RPMI8226 (cell line): ENCODE measurements around the gene CHID1.

ENCODE experiments used
- DNase-seq: peaks from one replicate; pipeline ENCODE4 v3.0.0-alpha.2; 2015

The CHID1 gene

GRCh38 chr11:845872-846495 is 64.6 kb downstream of the CHID1 start:
- no peak for DNase-seq

DNA sequence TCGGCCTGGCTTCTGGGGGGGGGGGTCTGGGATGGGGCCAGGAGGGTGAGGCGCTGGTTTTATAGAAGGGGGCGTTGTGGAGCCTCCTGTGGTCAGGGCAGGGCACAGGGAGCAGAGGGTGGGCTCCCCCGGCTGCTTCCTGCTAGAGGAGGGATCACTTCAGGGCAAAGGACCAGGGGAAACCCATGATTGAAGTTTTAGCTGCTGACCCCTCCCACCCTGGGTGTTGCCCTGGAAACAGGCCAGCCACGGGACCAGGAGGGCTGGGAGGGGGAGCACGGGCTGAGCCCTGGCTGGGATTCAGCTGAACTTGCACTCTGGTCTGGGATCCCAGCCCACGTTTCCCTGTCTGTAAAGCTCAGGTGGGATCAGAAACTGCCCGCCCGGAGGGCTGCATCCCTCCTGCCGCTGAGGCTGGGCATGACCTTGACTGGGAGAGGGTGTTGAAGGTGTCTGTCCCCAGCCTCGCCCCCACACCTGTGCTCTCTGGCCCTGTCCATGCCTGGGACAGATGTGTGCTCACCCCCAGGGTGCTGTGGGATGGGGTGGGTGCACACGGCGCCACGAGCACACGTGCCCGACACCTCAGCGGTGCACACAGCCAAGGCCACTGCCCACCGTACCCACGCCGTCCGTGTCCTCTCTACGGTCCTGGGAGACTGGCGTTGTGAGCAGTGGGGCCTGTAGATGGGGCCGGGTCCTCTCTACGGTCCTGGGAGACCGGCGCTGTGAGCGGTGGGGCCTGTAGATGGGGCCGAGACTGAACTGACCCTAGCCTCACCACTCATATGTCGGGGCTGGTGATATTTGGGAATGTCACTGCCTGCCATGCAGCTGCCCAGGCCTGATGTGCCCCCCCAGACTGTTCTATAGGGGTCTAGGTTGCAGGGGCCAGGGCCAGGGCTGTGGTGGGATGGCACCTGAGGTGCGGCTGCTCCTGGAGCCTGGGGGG is 65.6 kb downstream of the CHID1 start:
- DNase-seq, result peak; percentile 85

DNA sequence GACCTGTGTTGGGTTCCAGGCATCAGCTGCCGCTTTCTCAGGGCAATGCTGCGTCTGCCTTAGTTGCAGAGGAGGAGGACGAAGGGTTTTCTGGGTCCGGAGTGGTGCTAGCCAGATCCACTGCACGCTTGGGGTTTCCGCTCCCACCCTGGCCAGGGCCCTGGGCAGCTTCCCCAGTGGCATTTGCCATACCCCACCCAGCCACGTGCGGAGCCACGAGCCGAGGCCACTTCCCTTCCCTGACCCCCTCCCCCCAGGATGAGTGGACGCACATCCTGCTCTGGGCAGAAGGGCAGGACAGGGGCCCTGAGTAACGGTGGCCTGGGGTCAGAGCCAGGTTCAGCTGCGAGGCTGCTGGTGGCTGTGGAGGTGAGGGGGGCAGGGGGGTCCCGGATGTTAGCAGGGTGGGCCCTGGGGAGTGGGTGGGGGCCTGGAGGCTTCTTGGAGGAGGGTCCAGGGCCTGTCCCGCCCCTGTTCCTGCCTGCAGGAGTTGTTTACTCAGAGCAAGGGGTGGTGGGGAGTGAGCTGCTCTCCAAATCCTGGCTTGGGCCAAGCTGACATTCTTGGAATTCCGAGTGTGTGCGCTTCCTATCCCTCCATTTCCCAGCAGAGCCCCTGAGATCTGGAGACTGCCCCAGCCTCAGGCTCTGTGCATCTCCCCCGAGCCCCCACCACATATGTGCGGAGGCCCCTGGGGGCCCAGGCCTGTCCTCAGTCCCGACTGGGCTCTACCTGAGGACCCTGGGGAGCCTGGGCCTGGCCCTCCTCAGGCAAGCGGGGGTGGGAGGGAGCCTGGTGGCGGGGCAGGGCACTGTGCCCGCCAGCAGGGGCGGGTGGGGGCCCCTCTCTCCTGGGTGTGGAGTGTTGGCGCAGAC is 66.6 kb downstream of the CHID1 start:
- DNase-seq, result peak; percentile 44

DNA sequence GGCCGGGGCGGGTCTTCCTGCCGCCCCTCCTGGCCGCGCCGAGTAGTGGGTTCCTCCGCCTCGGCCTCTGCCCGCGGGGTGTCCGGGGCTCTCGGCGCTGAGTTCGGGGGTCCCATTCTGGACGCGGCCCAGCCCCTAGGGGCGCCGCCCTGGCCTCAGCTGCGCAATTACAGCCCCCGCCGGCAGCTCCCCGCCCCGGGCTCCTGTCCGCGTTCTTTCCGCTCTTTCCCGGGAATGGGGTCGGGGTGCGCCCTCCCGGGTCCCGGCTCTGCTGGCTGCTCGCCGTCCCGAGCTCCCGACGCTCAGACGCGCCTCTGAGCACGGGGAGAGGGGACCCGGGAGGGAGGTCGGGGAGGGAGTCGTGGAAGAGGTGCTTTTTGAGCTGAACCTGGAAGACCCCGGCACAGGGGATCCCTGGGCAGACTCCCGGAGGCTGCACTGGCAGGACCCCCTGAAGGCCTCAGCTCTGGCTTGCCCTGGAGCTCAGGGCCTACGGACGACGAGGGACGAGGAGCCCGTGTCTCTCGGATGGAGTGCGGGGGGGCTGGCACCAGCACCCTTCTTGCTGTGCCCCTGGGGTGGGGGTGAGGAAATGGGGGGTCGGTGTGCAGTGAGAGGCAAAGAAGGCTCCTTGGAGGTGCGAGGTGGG is 67.4 kb downstream of the CHID1 start:
- no peak for DNase-seq

DNA sequence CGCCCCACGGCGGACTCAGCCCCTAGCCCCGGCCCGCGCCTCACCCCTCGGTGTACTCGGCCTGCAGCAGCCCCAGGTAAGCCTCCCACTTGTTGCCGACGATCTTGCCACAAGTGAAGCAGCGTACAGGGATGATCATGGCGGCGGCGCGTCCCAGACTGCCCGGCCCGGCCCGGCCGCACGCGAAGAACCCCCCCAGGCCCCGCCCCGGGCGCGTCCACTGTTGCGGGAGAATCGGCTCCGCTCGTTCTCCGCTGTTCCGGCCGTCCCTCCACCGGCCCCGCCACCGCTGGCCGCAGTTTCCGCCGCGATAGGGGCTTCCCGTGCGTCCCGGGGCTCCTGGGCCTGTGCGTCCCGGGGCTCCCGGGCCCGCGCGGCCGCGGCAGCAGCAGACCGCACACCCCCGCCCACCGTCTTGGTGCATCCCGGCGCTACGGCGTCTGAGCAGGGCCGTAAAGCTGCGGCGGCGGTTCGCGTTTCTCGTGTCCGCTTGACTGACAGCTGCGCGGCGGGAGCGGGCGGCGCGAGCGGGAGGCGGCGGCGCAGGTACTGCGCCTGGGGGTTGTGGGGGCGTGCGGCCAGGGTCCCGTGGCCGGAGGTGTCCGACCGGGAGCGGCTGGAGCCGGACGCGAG is 68.1 kb downstream of the CHID1 start, which contains the start of the genes POLR2L and TSPAN4:
POLR2L (minus strand) TSS at position 160 of the 633 bp plus-strand sequence; CDS start at position 139, 21 bp downstream.
TSPAN4 (plus strand) TSS at position 483 of the 633 bp plus-strand sequence. CDS start 7,453 bp downstream, outside the sequence.
- peak; percentile 93 for DNase-seq

GRCh38 chr11:841981-842369 is 68.6 kb downstream of the CHID1 start:
- no peak for DNase-seq

DNA sequence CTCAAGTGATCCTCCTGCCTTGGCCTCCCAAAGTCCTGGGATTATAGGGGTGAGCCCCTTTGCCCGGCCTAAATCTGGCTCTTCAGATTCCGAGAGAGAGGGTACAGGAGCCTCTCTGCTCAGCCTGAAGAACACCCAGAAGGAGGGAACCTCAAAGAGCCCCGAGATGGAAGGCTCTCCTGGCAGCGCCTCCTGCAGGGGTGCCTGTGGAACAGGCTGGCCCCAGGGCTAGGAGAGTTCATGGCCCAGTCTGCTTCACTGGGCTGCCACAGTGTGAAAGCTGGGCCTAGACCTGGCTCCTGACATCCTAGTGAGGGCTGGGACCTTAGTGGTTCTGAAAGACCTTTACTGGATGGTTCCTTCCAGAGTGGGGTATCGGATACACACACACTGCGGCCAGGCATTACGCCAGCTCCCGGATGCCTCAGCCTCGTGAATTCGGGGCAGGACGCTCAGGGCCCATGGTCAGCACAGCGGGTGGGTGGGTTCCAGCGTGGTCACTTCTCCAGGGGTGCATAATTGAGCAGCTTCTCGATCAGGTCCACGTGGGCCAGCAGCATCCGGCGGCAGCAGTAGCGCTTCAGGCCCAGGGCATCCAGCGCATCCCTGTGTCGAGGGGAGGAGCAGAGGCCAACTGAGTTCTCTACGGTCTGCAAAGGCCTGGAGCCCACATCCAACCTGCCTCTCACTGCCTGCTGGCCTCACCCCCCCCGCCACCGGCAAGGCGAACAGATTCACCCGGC is 70.6 kb downstream of the CHID1 start:
- DNase-seq, result no peak

- no peak for DNase-seq
Observed at GRCh38 chr11:839280-839623, 71.4 kb downstream of the CHID1 start.

- no peak for DNase-seq
Observed at GRCh38 chr11:838441-839279, 72.0 kb downstream of the CHID1 start.

- no peak for DNase-seq
Observed at GRCh38 chr11:837990-838307, 72.7 kb downstream of the CHID1 start.

- no peak for DNase-seq
Observed at GRCh38 chr11:837189-837989, 73.2 kb downstream of the CHID1 start.

DNA sequence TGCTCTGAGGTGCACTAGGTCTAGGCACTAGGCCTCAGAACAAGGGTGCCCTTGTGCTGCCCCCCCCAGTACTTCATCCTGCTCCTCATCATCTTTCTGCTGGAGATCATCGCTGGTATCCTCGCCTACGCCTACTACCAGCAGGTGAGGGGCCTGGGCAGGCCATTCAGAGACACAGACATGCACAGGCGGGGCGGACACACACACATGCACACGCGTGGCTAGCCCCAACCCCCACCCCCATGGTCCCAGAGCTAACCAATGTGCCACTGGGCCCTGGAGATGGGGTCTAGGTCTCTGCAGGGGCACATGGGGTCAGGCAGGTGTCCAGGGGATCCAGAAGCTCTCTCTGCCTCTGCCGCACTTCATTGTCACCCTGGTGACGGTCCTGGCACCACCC is 73.9 kb downstream of the CHID1 start:
- no peak for DNase-seq

DNA sequence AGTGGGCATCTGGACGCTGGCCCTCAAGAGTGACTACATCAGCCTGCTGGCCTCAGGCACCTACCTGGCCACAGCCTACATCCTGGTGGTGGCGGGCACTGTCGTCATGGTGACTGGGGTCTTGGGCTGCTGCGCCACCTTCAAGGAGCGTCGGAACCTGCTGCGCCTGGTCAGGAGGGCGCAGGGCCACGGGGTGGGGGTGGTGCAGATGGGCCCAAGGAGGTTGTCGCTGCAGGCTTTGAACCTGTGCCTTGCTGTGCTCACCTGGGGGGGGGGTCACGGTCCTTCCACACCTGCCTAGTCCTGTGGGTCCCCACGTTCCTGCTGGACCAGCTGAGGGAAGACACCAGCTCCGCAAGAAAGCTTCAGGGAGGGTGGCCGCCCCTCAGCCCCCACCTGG is 74.3 kb downstream of the CHID1 start:
- DNase-seq, result no peak

DNA sequence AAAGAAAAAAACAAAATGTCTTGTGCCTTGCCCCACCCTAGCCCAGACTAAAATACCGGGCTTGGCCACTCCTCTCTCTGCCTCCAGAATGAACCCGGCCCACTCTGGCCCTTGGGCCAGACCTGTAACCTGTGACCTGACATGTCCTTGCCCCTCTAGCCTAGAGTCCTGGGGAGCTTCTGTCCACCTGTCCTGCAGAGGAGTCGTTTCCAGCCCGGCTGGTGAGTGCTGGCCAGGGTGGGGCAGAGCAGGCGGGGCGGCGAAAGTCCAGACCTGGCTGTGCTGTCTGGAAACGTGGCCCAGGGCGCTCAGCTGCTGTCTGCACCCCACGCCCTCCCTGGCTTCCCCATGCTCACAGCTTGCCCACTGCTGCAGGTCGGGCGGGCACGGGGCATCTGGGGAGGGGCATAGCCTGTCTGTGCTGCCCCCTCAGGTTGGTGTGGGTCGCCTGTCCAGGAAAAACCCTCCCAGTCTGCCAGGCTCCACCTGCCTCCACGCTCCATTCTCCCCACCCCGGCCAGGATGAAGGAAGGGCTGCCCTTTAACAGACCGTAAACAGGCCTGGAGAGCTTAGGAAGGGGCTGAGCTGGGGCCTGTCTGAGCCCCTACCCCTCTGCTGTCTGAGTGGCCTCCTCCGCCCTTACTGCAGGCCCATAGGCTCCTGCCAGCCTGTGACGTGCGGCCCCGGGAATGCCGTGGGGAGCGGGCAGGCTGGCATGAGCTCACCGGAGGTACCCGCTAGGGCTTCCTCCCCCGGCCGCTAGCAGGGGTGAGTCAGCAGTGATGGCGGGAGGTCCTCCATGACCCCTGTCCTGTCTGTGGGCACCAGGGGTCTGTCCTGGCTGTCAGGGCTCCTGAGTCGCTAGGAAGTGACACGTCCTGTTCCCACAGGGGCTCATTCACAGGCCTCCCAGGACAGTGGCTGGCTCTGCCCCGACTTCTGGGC is 76.0 kb downstream of the CHID1 start:
- DNase-seq, result no peak

DNA sequence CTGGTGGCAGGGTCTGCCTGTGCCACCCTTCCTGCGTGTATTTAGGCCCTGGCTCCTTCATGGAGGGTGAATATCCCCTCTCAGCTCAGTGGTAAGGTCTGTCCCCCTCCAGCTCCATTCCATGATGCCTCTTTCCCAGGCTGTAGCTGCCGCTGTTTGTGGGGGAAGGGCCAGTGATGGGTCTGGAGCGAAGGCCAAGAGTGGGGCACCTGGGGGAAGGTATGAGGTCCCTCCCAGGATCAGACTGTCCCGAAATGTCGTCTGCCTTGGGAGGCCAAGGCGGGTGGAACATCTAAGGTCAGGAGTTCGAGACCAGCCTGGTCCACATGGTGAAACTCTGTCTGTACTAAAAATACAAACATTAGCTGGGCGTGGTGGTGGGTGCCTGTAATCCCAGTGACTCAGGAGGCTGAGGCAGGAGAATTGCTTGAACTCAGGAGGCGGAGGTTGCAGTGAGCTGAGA is 76.7 kb downstream of the CHID1 start:
- DNase-seq, result no peak

DNA sequence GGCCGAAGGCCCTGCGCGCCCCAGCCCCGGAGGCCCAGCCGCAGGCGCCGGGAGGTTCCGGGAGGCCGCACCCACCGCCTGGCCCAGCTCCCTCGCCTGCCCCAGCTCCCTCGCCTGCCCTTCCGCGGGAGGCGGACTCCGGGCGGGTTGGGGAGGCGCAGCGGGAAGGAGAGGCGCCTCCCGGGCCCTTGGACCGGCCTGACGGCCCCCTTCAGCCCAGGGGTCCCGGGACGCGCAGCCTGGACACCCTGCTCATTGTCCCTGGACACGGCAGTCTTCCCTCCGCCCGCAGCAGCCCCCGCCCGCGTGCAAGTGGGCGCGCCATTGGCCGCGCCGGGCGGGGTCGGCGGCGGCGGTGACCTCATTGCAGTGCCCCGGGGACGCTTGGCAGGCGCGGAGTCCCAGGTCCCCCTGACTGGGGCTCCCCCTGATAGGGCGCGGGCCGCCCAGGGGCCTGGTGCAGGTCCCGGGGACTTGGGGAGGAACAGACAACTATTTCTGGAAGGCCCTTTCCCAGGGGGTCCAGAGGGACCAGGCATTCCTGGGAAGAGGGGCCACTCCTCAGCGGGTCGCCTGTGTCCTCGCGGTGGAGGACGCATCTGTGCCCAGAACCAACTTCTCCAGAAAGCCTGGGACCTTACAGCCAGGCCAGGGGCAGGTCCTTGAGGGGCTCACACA is 77.4 kb downstream of the CHID1 start:
- peak; percentile 60 for DNase-seq

DNA sequence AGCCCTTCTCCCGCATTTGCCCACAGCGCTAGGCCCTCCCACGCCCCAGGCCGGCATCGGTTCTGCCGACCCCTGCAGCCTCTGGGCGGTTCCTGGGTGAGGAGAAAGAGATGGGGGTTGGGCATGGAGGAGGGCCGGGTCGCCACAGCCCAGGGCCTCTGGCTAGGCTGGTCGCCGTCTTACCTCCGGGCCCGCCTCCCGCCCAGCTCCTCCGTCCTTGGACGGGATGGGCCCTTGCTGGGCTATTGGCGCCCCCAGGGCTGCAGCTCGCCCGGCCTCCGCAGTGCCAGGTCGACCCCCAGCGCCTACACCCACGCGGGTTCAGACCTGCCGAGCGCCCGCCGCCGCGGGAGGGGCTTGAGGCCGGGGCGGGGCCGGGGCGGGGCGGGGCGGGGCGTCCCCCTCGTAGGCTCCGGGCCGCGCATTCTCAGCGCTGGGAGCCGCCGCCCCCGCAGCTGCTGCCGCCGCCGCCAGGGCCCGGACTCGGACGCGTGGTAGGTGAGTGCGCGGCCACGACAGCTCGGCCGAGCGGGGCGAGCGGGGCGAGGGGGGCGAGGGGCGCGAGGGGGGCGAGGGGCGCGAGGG is 78.0 kb downstream of the CHID1 start, which contains the start of gene CD151:
CD151 (plus strand) TSS at position 424 of the 585 bp plus-strand sequence. CDS start 3,118 bp downstream, outside the sequence.
- DNase-seq, result peak; percentile 80
